Hematopoietic multipotent progenitor cell treated with erythropoietin and hydrocortisone succinate and interleukin-3 and kit ligand, for 17 days (in vitro differentiated cells): ENCODE results near the gene CHST8.
"Not testable (repeated sequence)": the region's sequence is repeated elsewhere in the genome, so short reads cannot be mapped to it uniquely, and the experiment has no call there.

Experiments
- DNase-seq: peaks from one replicate; pipeline ENCODE4 v3.0.0-alpha.2; 2015; ENCODE audit warnings: low spot score

The CHST8 gene

DNA sequence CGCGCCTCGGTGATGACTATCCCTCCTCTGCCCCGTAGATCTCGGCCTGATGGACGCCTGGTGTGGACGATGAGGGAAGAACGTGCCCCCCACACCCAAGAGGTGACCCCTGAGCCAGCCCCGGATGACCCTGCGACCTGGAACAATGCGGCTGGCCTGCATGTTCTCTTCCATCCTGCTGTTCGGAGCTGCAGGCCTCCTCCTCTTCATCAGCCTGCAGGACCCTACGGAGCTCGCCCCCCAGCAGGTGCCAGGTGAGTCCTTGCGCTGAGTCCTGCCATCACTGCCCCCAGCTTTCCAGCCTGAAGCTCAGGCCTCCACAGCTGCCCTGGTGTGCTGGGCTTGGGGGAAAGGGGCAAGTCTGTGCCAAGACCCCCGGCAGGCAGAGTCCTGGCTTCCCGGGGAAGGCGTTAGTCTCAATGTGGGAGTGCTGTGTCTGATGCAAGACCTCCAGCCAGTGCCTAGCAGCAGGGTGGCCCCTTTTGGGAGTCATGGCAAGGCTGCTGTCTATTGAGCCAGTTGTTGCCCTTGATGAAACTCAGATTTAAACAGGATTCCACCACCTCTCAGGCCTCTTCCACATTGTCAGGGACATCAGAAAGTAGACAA, 67.5 kb downstream of the CHST8 start:
- no peak for DNase-seq

DNA sequence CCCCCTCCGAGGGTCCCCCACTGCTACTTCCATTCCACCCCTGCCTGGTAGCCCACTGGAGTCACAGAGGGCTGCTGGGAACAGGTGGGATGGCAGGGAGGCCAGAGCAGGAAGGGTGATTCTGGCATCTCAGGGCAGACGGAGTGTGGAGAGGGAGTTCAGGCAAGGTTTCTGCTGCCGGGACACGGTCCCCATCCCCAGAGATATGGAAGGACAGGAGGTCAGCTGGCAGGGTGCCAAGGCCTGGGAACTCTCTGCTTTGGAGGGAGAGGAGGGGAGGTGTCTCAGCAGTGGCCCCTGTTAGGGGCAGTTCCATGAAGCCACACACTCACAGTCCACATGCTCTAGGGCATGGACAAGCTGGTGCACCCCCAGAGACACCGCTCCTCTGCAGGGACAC, 68.1 kb downstream of the CHST8 start:
- DNase-seq = no peak

DNA sequence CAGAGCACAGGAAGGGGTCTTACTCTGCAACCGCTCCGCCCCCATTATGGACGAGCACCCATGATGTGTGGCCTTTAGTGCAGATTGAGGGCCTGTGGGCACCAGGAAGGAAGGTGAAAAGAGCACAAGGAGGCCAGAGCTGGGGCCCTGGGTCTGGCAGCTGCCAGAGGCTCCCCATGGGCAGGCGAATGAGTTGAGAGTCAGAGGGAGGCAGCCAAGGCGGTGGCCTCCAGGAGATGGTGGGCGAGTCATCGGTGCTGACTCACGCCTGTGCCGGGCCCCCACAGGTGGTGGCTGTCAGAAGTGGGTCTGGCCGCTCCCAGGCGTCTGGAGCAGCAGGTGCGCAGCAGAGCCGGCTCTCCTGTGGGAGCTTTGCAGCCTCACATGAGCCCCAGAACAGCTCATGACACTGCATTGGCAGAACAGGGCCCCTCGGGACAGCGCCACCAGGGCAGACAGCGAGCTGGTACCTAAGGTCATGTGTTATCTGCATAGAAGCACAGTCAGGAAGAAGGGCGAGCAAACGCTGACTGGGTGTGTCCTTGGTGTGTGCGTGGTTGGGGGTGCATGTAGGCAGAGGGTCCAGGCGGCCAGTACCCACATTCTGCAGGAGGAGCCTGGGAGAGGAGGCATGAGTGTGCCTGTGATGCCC, 68.8 kb downstream of the CHST8 start:
- DNase-seq = no peak

DNA sequence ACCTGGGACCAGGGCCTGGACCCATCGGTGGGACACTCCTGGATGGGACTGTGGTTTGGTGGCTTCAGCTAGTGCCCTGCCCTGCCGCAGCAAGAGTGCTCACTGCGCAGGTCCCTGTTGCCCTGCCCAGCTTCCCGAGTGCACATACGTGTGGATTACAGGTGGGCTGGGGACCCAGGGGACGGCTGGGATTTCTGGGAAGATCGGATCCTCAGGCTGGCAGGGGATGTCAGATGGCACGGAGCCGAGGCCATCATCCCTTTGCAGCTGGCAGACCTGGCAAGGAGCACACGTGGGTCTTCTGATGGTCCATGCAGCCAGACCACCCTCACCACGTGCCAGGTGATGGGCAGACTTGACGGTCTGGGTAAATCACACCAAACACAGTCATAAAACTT, 69.3 kb downstream of the CHST8 start:
- DNase-seq = no peak

DNA sequence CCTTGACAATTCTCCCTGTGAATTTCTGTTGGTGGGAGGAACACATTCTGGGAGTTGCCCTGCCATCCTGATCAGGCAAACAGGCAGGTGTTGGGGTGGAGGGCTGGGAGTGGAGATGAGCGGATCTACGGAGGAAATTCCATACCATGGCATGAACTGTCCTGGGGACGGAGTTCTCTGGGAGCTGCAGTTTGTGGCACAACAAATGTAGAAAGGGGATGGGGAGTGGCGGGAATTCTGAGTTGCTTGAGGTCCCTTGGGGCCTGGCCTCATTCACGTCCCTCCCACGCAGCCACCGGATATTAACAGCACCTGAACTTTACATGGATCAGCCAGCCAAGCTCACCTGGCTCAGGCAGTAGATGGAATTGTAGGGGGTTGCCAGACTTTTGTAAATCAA, 70.0 kb downstream of the CHST8 start:
- no peak for DNase-seq

DNA sequence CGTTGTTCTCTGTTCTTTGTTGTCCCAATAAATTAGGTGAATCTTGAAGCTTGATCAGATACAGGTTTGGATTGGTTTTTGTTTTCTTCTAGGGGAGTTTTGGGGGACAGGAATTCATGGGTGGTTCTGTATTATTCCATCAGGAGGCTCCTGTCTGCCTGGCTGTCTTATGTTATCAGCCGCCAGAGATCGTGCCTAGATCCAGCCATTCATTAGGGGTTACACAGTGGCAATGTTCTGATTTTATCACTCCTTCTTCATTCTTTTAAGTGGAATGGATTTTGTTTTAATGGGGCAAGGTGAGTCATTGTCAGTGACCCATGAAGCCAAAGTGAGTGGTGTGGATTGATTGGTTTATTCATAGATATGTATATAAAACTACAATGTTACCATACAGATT, 71.9 kb downstream of the CHST8 start:
- DNase-seq = no peak

DNA sequence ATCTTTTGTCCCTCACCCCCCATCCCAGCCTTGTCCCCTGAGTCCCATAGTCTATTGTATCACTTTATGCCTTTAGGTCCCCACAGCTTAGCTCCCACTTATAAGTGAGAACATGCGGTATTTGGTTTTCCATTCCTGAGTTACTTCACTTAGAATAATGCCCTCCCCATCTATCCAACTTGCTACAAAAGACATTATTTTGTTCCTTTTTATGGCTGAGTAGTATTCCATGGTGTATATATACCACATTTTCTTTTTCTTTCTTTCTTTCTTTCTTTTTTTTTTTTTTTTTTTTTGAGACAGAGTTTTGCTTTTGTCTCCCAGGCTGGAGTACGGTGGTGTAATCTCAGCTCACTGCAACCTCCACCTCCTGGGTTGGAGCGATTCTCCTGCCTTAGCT, 73.8 kb downstream of the CHST8 start:
- DNase-seq = not testable (repeated sequence)

DNA sequence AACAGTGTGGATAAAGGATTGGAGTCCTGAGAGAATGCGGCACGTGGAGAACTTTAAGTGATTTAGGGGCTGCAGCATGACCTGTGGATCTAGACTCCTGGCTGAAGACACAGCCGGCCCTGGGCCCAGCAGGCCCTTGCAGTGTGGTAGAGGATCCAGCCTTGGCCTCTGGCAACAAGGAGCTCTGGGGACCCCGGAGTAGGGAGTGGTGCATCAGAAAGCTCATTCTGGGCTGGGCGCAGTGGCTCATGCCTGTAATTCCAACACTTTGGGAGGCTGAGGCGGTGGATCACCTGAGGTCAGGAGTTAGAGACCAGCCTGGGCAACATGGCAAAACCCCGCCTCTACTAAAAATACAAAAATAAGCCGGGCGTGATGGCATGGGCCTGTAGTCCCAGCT, 76.0 kb downstream of the CHST8 start:
- DNase-seq = no peak

DNA sequence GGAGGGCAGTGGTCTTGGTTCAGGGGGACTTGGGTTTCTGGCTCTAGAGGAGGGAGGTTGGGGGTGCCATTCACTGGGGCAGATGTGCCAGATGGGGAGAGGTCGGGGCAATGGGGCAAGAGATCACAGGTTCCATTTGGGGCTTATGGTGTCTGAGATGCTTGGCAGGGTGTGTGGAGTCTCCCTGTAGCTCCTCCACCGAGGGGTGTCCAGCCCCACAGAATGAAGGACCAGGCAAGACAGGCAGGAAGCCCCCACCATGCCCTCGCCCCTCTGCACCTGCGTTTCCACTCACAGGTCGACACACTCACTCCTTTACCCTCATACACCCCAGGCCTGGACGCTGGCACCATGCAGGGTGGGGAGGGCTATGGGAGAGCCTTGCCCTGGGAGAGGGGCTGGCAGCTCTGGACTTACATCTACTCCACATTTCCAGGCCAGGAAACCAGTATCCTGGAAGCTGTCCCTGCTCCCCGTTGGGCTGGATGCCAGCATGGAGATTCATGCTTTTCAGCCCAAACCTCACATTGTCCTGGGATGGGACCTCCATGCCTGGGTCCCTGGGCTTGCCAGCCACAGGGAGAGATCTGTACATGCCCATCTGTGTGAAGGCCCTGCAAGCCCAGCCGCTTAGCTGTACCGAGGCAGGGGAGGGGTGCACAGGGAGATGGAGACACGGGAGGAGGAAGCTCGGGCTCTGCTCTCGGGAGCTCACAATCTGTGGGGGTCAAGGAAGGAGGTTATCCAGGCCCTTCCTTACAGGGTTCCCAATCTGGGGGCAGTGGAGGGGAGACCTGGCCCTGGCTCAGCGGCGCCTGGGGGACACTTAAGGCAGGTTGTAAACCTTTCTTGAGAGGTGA, 77.1 kb downstream of the CHST8 start:
- no peak for DNase-seq

DNA sequence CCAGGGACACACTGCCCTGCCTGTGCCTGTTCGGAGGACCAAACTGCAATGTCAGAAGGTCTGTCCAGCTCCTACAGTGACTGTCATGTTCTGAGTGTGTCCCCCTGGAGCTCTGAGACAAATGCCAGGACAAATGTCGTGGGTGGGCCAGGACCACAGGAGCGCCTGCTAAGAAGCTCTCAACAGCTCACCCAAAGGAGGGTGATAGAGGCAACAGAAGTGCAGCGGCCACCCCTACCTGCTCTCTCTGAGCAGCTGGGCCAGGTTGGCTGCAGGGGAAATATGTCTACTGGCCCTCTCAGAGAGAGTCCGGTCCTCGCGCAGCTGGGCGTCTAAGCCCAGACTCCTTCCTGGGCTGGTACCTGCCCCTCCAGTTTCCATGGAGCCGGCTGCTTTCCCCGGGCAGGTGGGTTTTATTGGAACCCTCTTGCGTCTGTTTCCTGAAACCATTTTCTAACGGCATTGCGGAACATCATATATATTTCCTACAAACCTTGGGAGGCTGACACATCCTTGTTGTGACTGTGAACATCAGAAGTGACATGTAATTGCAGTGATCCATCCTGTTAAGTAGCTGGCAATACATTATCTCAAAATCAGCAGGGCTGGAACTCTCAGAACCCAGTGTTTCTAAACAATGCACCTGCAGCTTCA, 78.1 kb downstream of the CHST8 start:
- no peak for DNase-seq

DNA sequence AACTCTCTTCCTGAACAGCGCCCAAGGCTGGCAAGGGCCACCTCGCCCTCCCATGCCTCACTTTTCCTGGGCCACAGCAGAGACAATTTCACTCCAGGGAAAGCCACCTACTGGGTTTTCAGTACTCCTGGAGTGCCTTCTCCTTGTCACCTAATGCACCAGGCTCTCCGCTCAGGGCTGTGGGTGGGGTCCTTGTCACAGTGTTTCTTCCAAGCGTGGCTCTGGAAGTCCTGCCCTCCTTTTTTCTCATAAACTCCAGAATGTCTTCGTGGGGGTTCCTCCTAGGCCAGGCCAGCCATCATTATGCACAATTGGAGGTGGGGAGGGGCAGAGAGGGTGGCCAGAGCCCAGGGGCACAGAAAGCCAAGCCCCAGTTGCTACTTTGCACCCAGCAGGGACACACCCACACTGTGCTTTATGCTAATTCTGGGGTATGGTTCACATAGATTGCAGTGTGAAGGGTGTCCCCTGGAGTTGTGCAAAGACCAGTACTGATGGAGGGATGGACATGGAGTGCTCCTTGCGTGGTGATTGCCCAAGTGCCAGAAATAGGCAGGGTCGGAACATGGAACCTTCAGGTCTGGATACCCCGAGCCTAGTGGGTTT, 78.8 kb downstream of the CHST8 start:
- no peak for DNase-seq

DNA sequence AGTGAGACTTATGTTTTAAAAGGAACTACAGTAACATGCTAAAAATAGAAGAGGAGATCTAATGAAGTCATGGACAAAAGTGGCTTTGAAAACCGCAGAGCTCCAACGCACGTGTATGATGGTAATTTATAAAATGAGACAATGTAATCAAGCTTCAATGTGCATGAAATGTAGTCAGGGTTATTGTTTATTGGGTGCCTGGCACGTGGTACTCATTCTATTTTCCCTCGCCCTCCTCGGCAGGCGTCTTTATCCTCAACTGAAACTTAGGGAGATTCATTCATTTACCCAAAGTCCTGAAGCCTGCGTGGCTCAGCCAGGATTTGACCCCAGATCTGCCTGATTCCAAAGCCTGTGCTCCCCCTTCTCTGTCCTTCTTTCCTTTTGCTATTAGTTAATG, 79.8 kb downstream of the CHST8 start:
- DNase-seq = no peak

DNA sequence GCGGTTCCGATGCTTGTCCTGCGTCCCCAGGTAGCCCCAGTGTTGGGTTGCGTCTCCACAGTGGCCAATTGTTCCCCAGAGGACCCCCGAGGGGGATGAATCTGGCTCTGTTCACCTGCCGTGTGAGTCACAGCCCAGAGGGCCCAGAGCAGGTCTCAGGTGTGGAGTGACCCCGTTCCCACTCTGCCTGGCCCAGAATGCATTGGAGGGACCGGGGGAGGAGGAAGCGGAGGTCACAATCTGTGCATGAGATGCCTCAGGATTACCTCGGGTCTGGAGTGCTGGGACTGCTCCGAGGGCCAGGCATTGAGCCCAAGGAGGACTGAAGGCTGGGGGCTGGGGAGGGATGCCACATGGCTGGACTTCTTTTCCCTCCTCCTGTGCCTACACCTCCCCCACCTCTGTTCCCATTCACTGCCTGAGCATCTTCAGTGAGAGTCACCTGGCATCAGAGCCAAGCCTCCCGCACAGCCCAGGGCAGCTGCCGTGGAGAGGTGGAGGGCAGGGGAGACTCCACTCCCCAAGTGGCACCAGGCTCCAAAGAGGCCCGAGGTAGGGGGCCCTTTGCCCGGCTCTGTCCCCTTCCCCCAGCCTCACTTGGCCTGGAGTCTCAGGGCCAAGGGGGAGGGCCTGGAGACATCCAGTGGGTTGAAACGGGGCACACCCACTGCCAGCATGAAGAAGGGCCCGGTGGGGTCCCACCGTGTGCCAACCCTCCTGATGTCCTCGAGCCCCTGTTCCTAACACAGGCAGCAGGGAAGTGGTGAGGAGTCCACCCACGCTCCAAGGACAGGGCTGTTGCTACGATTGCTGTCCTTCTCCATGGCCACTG, 81.1 kb downstream of the CHST8 start:
- no peak for DNase-seq

DNA sequence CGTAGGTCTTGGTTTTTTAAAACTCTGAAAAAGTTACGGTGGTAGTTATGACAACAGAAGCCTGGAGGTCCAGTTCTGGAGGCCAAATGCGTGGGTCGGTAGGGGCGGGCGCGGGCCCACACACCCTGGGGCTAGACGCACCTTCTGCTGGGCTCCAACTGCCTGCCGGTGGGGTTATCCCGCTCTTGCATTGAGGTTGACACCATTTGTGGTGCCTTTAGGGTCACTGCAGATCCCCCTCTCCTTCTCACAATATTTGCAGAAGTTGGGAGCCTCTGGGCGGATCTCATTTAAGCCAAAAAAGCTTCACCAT, 81.6 kb downstream of the CHST8 start:
- no peak for DNase-seq

DNA sequence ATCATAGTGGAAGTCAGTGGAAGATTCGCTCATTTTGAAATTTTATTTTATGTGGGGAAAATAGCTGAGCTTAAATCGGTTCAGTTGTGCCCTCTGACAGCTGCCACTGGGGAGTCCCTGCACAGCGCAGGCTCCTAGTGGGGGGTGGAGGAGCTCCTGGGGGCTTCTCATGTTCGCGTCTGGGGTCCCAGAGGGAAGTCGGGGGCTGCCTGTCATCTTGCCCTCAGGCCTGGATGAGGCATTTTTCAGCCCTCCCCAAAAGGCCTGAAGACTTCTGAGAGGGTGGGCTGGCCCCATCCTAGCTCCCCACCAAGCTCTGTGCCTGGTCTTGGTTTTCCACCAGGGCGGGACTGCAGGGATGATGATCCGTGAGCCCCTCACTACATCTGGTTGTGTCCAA, 82.1 kb downstream of the CHST8 start:
- DNase-seq = no peak

DNA sequence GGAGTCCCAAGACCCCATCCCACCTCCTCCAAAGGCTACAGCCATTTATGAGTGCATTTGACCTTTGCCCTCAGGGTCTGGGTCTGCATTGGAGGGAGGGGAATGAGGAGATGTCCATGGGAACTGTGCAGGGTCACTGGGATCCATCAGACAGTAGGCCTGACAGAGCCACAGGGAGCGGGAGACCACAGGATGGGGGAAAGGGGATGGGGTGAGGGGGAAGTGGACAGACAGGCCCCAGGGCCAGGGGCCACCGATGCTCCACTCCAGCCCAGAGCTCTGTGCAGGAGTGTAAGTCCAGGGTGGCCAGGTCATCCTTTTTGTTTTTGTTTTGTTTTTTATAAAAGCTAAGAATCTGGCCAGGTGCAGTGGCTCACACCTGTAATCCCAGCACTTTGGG, 82.5 kb downstream of the CHST8 start:
- no peak for DNase-seq

DNA sequence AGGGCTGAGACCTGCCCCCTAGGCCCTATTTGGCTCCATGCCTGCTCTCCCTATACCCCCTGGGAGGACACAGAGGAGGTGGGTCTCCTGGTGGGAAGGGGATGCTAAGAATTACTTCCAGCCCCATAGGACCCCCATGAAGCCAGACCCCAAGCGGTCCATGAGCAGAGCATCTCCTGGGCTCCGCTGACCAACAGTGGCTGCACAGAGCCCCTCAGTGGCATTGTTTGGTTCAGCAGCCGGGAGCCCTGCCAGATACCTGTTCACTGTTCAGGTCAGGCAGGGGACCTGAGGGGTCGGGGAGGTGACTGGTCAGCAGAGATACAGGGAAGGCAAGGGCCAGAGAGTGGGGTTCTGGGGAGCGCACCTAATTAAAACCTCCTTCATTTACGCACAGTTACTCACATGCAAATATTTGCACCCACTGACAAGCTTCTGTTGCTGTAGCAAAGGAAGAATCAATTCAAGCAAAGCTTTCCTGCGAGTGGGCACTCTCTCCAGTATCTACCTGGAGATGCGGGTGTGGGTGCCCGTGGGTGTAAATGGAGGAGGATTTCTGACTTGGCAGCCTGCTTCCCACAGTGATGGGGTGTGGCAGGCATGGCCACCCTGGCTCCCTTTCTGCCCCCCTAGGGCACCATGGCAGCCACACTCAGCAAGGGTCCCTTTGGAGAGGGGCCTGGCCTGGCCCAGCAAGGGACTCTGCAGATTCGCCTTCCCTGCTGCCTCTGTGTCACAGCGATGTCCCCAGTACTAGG, 83.5 kb downstream of the CHST8 start:
- DNase-seq = no peak

DNA sequence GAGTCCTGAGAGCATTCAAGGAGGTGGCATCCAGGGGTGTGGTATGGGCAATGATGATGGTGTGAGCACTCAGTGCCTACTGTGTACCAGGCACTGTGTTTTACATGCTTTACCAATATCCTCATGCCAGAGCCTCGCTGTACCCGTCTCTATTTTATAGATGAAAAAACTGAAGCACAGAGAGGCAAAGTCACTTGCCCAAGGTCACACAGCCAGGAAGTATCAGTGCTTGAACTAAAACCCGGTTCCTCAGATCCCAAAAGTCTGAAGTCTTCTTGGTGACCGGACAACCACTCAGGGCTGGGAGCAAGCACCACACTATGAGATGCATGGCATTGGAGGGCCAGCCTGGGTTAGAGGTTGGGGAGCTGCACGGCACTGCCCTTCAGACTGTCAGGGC, 84.1 kb downstream of the CHST8 start:
- no peak for DNase-seq

DNA sequence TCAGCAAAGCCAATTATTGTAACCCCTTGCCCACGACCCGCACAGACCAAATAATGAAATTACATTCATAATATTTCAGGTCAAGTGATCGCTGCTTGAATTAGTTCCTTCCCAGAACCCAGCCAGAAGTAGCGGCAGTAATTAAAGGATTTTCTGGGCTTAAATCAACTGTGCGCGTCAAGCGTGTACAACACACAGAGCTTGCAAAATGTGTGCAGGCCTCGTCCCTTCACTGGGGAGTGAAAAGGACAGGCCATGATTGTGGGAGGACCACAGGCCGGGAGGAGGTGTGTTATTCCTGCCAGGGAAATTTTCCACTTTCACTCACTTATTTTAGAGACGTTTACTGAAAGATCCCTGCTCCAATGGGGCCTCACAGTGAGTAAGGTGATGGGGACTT, 84.9 kb downstream of the CHST8 start:
- no peak for DNase-seq

DNA sequence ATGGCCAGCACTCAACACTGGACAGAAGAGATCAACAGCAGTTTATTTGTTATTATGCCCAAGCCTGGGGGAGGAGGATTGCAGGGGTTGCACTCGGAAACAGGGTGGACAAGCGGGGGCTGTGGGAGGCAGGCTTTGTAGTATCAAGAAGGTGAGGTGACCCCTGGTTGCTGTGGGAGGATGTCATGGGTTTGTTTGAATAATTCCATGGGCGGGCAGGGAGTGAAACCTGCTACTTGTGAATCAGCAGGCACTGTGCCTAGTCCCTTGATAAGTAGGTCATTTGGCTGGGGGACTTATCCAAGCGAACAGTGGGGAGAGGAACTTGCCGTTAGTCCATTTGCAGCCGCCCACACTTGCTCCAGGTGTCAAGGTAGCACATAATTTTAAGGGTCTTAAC, 90.5 kb downstream of the CHST8 start:
- DNase-seq = no peak

DNA sequence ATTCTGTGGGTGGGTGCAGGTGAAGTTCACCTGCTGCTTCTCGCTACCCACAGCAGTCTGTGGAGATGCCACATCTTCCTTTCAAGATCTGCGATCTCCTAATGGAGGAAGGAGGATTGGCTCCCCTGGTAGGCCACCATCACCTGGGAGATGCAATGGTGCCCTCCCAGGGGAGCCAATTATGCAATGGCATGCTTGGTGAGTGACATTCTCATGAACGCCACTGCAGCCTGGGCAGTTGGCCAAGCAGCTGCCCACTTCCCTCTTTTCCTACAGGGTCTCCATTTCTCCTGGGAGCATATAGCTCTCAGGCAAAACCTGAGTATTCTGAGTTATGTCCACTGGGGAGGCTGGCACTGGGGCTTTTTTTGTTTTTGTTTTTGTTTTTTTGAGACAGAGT, 91.4 kb downstream of the CHST8 start:
- no peak for DNase-seq
